H9 (cell line): ENCODE measurements around the gene RHEBL1. TPM values are rescaled to one million over a fixed set of nuclear protein-coding genes. Genes with fewer than 3 reads are reported as not detected.

Experiments used
- DNase-seq: peaks from one replicate; pipeline ENCODE4 v3.0.0-alpha.2; 2017
- H2AFZ ChIP-seq: one replicate; pipeline ENCODE4 v1.6.1; 2013; ENCODE audit warnings: mild to moderate bottlenecking, low read length, control low read depth, moderate library complexity
- H2AK5ac ChIP-seq: 2 replicates; pipeline ENCODE4 v1.6.1; 2013; ENCODE audit warnings: low read length, control low read depth, mixed read lengths; ENCODE audit not compliant: insufficient read length
- H2BK120ac ChIP-seq: one replicate; pipeline ENCODE4 v1.6.1; 2013; ENCODE audit warnings: low read depth, mild to moderate bottlenecking, low read length, control low read depth, inconsistent platforms; ENCODE audit not compliant: poor library complexity, severe bottlenecking
- H2BK12ac ChIP-seq: 2 replicates; pipeline ENCODE4 v1.6.1; 2013; ENCODE audit warnings: low read length, control low read depth, mixed read lengths, low read depth; ENCODE audit not compliant: insufficient read length
- H2BK15ac ChIP-seq: 2 replicates; pipeline ENCODE4 v1.6.1; 2013; ENCODE audit warnings: low read depth, low read length, control low read depth
- H2BK20ac ChIP-seq: one replicate; pipeline ENCODE4 v1.6.1; 2013; ENCODE audit warnings: low read depth, mild to moderate bottlenecking, low read length, control low read depth, inconsistent platforms; ENCODE audit not compliant: poor library complexity, severe bottlenecking
- H2BK5ac ChIP-seq: 2 replicates; pipeline ENCODE4 v1.6.1; 2013; ENCODE audit warnings: low read length, control low read depth, mixed read lengths; ENCODE audit not compliant: insufficient read length
- H3K14ac ChIP-seq: 2 replicates; pipeline ENCODE4 v1.6.1; 2013; ENCODE audit warnings: low read length, control low read depth; ENCODE audit not compliant: insufficient read depth
- H3K18ac ChIP-seq: 2 replicates; pipeline ENCODE4 v1.6.1; 2013; ENCODE audit warnings: low read depth, mild to moderate bottlenecking, mixed read lengths, low read length, control low read depth; ENCODE audit not compliant: insufficient read length
- H3K23ac ChIP-seq: 2 replicates; pipeline ENCODE4 v1.6.1; 2013; ENCODE audit warnings: low read length, control low read depth, mixed read lengths, low read depth; ENCODE audit not compliant: insufficient read length
- H3K23me2 ChIP-seq: 2 replicates; pipeline ENCODE4 v1.6.1; 2013; ENCODE audit warnings: low read depth, mild to moderate bottlenecking, mixed read lengths, low read length, control low read depth; ENCODE audit not compliant: insufficient read length, poor library complexity, severe bottlenecking
- H3K27ac ChIP-seq: 2 replicates; pipeline ENCODE4 v1.5.1; 2013; ENCODE audit warnings: low read length, control low read depth, mixed read lengths, low read depth; ENCODE audit not compliant: insufficient read length
- H3K27me3 ChIP-seq: 2 replicates; pipeline ENCODE4 v1.6.1; 2013; ENCODE audit warnings: low read length, control low read depth, inconsistent platforms; ENCODE audit not compliant: insufficient read depth
- H3K4ac ChIP-seq: 2 replicates; pipeline ENCODE4 v1.6.1; 2013; ENCODE audit warnings: low read depth, mild to moderate bottlenecking, control low read depth, inconsistent platforms, low read length, moderate library complexity
- H3K4me1 ChIP-seq: 2 replicates; pipeline ENCODE4 v1.6.1; 2013; ENCODE audit warnings: low read length, control low read depth, inconsistent platforms; ENCODE audit not compliant: insufficient read depth
- H3K4me2 ChIP-seq: 2 replicates; pipeline ENCODE4 v1.6.1; 2013; ENCODE audit warnings: low read length, control low read depth, mixed read lengths; ENCODE audit not compliant: insufficient read length, insufficient read depth
- H3K56ac ChIP-seq: 2 replicates; pipeline ENCODE4 v1.6.1; 2013; ENCODE audit warnings: low read depth, mild to moderate bottlenecking, mixed read lengths, low read length, control low read depth; ENCODE audit not compliant: insufficient read length
- H3K79me1 ChIP-seq: 2 replicates; pipeline ENCODE4 v1.6.1; 2013; ENCODE audit warnings: low read depth, mild to moderate bottlenecking, moderate library complexity, low read length, control low read depth, inconsistent platforms; ENCODE audit not compliant: insufficient read depth, poor library complexity, severe bottlenecking
- H3K79me2 ChIP-seq: 2 replicates; pipeline ENCODE4 v1.6.1; 2013; ENCODE audit warnings: low read length, control low read depth, inconsistent platforms; ENCODE audit not compliant: insufficient read depth
- H3K9ac ChIP-seq: 2 replicates; pipeline ENCODE4 v1.6.1; 2013; ENCODE audit warnings: low read length, control low read depth, mixed read lengths; ENCODE audit not compliant: insufficient read length; ENCODE audit errors: extremely low read depth
- H3K9me3 ChIP-seq: one replicate; pipeline ENCODE4 v1.6.1; 2013; ENCODE audit warnings: low read depth, low read length, inconsistent platforms; ENCODE audit not compliant: control insufficient read depth
- H3T11ph ChIP-seq: one replicate; pipeline ENCODE4 v1.6.1; 2013; ENCODE audit warnings: mild to moderate bottlenecking, low read length, control low read depth, inconsistent platforms
- H4K20me1 ChIP-seq: one replicate; pipeline ENCODE4 v1.6.1; 2013; ENCODE audit not compliant: control insufficient read depth, insufficient read length, insufficient read depth
- H4K5ac ChIP-seq: 2 replicates; pipeline ENCODE4 v1.6.1; 2013; ENCODE audit warnings: low read depth, mild to moderate bottlenecking, mixed read lengths, low read length, control low read depth; ENCODE audit not compliant: insufficient read length
- H4K8ac ChIP-seq: replicated peaks from 2 replicates; pipeline ENCODE4 v1.6.1; 2013; ENCODE audit warnings: low read length, control low read depth, mixed read lengths, low read depth; ENCODE audit not compliant: insufficient read length
- H4K91ac ChIP-seq: 2 replicates; pipeline ENCODE4 v1.6.1; 2013; ENCODE audit warnings: low read depth, mild to moderate bottlenecking, moderate library complexity, mixed read lengths, low read length, control low read depth; ENCODE audit not compliant: insufficient read length
- H3K27ac Mint-ChIP-seq, 3 experiments: 2 replicates in 2 of 3; 3 replicates in 1 of 3; pipeline ENCODE4 v1.8.0; 2020 to 2021; ENCODE audit warnings: mixed read lengths in 3 of 3, mild to moderate bottlenecking in 1 of 3, moderate library complexity in 1 of 3
- H3K27me3 Mint-ChIP-seq: 2 replicates; pipeline ENCODE4 v1.8.0; 2021; ENCODE audit warnings: low read depth, mild to moderate bottlenecking, moderate library complexity, mixed read lengths
- H3K36me3 Mint-ChIP-seq, 3 experiments: 2 replicates in 2 of 3; 3 replicates in 1 of 3; pipeline ENCODE4 v1.8.0; 2020 to 2021; ENCODE audit warnings: low read depth in 3 of 3, mixed read lengths in 3 of 3; ENCODE audit not compliant: insufficient read depth in 1 of 3
- H3K4me1 Mint-ChIP-seq, 2 experiments: 2 replicates each; pipeline ENCODE4 v1.8.0; 2020; ENCODE audit warnings: mixed read lengths in 2 of 2
- H3K4me3 Mint-ChIP-seq, 2 experiments: 2 replicates in 1 of 2; 3 replicates in 1 of 2; pipeline ENCODE4 v1.8.0; 2020 to 2021; ENCODE audit warnings: mild to moderate bottlenecking in 2 of 2, mixed read lengths in 2 of 2, moderate library complexity in 1 of 2
- H3K9me3 Mint-ChIP-seq, 2 experiments: 2 replicates in 1 of 2; 3 replicates in 1 of 2; pipeline ENCODE4 v1.8.0; 2020; ENCODE audit warnings: mild to moderate bottlenecking in 2 of 2, mixed read lengths in 2 of 2, moderate library complexity in 1 of 2
- WGBS: extraction: QIAGEN DNeasy Blood & Tissue Kit; methylation state at CpG from one replicate; pipeline ENCODE4 v1.1.7; 2013; ENCODE audit warnings: missing lambda C conversion rate, low lambda C conversion rate, mixed read lengths; ENCODE audit not compliant: insufficient read length; ENCODE audit errors: extremely low coverage; 5-methylcytosine and 5-hydroxymethylcytosine counted together
- total RNA-seq: library from RNA; stranded (reverse); gene quantifications from 2 replicates; pipeline ENCODE4 v1.2.1, GENCODE V29; 2021
- TF ChIP-seq, protein P1 (sequence below): fragments of 200-600 bp; sonication (generic); conservative IDR thresholded peaks from 3 replicates; pipeline ENCODE4 v1.8.0; 2021; ENCODE audit warnings: antibody characterized with exemption, mild to moderate bottlenecking

RHEBL1 gene
- total RNA-seq, 1 experiment from 2014 or later, result 4.0 TPM

- no peak overlapping the region for H2AK5ac ChIP-seq
- H3K23me2 ChIP-seq, result peaks cover 12% of the 10 kb centered on the region
- Mint-ChIP-seq H3K36me3 (peaks cover 0 to 2% (median 0%) of the 10 kb centered on the region in 3 experiments; a peak in 2 of 7 replicates), H3K27me3 (peaks cover 98% of the 10 kb centered on the region), H3K4me1 (peaks cover 28 to 51% of the 10 kb centered on the region in 2 experiments), H3K9me3 (no peaks in the 10 kb centered on the region), H3K4me3 (peak overlapping the region in 1 of 2 experiments; percentile 62; a peak in 1 of 5 replicates), H3K27ac (no peak overlapping the region)
- H2BK120ac ChIP-seq, result no peak overlapping the region
- no peak overlapping the region for H3K9ac ChIP-seq
- no peak overlapping the region for H3K18ac ChIP-seq
- TF ChIP-seq, protein P1, sequence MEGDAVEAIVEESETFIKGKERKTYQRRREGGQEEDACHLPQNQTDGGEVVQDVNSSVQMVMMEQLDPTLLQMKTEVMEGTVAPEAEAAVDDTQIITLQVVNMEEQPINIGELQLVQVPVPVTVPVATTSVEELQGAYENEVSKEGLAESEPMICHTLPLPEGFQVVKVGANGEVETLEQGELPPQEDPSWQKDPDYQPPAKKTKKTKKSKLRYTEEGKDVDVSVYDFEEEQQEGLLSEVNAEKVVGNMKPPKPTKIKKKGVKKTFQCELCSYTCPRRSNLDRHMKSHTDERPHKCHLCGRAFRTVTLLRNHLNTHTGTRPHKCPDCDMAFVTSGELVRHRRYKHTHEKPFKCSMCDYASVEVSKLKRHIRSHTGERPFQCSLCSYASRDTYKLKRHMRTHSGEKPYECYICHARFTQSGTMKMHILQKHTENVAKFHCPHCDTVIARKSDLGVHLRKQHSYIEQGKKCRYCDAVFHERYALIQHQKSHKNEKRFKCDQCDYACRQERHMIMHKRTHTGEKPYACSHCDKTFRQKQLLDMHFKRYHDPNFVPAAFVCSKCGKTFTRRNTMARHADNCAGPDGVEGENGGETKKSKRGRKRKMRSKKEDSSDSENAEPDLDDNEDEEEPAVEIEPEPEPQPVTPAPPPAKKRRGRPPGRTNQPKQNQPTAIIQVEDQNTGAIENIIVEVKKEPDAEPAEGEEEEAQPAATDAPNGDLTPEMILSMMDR, result no peak
- no peaks in the 10 kb centered on the region for H3K79me2 ChIP-seq
- H4K91ac ChIP-seq, result no peak overlapping the region
- no peak overlapping the region for H3K4ac ChIP-seq
- H3K4me1 ChIP-seq, result no peaks in the 10 kb centered on the region
- no peak overlapping the region for H2BK5ac ChIP-seq
- H3K27ac ChIP-seq, result no peak overlapping the region
- H3K56ac ChIP-seq, result no peak overlapping the region
- no CpG with 5 or more reads among the region's 6 CpGs for WGBS
- H2AFZ ChIP-seq, result no peak overlapping the region
- DNase-seq, result no peak
- H3K4me2 ChIP-seq, result peak overlapping the region; percentile 33
- H3K27me3 ChIP-seq, result peaks cover 61% of the 10 kb centered on the region
- H4K20me1 ChIP-seq, result peaks cover 8% of the 10 kb centered on the region
- H2BK15ac ChIP-seq, result no peak overlapping the region
- H3K14ac ChIP-seq, result no peak overlapping the region
- H3K23ac ChIP-seq, result no peak overlapping the region
- no peak overlapping the region for H3T11ph ChIP-seq
- no peaks in the 10 kb centered on the region for H3K79me1 ChIP-seq
- no peak overlapping the region for H2BK12ac ChIP-seq
- no peak overlapping the region for H4K5ac ChIP-seq
- H3K9me3 ChIP-seq, result no peaks in the 10 kb centered on the region
- H4K8ac ChIP-seq, result no peak overlapping the region
- H2BK20ac ChIP-seq, result no peak overlapping the region
Observed at GRCh38 chr12:49088932-49089330, 19.2 kb upstream of the RHEBL1 start.
